T-helper 1 cell treated with Interleukin-12 subunit alpha and Interleukin-12 subunit beta and Interleukin-4 antibody, amounts not matched to agents 30 μg/mL and 1 μg/mL, for 36 hours (primary cell): ENCODE results near the gene TXNL4B.
"Not testable (repeated sequence)": the region's sequence is repeated elsewhere in the genome, so short reads cannot be mapped to it uniquely, and the experiment has no call there.

Experiments used
- H3K27ac Mint-ChIP-seq: one replicate; pipeline ENCODE4 v1.8.0; 2021; ENCODE audit warnings: mild to moderate bottlenecking, mixed read lengths
- H3K27me3 Mint-ChIP-seq: one replicate; pipeline ENCODE4 v1.8.0; 2021; ENCODE audit warnings: low read depth, mixed read lengths
- H3K36me3 Mint-ChIP-seq: one replicate; pipeline ENCODE4 v1.8.0; 2021; ENCODE audit warnings: low read depth, mixed read lengths
- H3K4me1 Mint-ChIP-seq: one replicate; pipeline ENCODE4 v1.8.0; 2021; ENCODE audit warnings: low read depth, mixed read lengths
- H3K4me3 Mint-ChIP-seq: one replicate; pipeline ENCODE4 v1.8.0; 2021; ENCODE audit warnings: mild to moderate bottlenecking, moderate library complexity, mixed read lengths
- H3K9me3 Mint-ChIP-seq: one replicate; pipeline ENCODE4 v1.8.0; 2021; ENCODE audit warnings: mixed read lengths

TXNL4B gene

DNA sequence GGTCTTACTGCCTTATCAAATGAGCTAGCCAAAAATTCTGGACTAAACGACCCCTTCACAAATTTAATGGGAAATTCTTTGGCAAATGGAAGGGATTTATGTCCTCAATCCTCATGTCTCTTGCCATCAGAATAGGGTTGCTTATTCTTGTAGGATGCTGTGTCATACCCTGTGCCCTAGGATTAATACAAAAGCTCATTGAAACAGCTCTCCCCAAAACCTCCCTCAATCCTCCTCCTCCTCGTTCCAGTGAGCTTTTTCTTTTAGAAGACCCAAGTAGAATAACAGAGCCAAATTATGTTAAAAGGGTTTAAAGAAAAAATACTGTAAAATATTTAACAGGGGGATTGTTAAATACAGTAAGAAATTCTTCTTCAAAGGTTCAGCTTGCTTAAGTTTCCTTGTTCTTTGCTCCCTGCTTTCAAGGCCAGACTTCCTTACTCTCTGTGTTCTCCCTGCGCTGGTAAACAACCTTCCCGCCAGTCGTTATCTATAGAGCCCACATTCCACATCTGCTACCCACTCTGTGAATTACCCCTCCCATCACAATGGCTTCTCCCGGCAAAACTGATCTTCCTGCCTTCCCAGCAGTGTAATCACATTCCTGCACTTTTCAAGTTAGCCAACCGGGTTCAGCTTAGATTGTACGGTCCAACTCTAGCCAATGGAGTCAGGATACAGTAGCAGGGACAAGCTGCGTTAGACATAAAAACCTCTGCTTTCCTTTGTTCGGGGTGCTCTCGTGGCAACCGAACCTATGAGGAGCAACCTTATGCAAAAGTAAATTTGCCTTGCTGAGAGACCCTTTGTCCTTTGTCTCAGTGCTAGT, 20.7 kb downstream of the TXNL4B start:
- no peaks in the 10 kb centered on the region for H3K36me3 Mint-ChIP-seq
- H3K9me3 Mint-ChIP-seq: no peaks in the 10 kb centered on the region
- no peak overlapping the region for H3K4me3 Mint-ChIP-seq
- H3K4me1 Mint-ChIP-seq: no peaks in the 10 kb centered on the region
- no peak overlapping the region for H3K27ac Mint-ChIP-seq
- no peaks in the 10 kb centered on the region for H3K27me3 Mint-ChIP-seq

DNA sequence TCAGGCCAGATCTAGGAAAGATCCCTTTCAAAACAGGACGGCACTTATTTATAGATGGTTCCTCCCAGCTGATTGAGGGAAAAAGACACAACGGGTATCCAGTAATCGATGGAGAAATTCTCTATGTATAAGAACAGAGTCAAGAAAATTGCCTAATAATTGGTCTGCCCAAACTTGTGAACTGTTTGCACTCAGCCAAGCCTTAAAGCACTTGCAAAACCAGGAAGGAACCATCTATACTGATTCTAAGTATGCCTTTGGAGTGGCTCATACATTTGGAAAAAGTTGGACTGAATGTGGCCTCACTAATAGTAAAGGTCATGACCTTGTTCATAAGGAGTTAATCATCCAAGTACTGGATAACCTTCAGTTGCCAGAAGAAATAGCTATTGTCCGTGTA, 24.5 kb downstream of the TXNL4B start:
- Mint-ChIP-seq H3K27me3 (no peaks in the 10 kb centered on the region), H3K9me3 (no peaks in the 10 kb centered on the region), H3K27ac (no peak overlapping the region), H3K4me1 (no peaks in the 10 kb centered on the region), H3K4me3 (no peak overlapping the region), H3K36me3 (no peaks in the 10 kb centered on the region)

- Mint-ChIP-seq H3K27me3 (no peaks in the 10 kb centered on the region), H3K27ac (no peak overlapping the region), H3K9me3 (no peaks in the 10 kb centered on the region), H3K4me1 (no peaks in the 10 kb centered on the region), H3K36me3 (no peaks in the 10 kb centered on the region), H3K4me3 (no peak overlapping the region)
Measured at GRCh38 chr16:72066747-72067146, 26.7 kb downstream of the TXNL4B start.

GRCh38 chr16:72064361-72064894, 29.0 kb downstream of the TXNL4B start:
- no peak overlapping the region for H3K4me3 Mint-ChIP-seq
- no peak overlapping the region for H3K27ac Mint-ChIP-seq
- no peaks in the 10 kb centered on the region for H3K27me3 Mint-ChIP-seq
- no peaks in the 10 kb centered on the region for H3K36me3 Mint-ChIP-seq
- H3K4me1 Mint-ChIP-seq: no peaks in the 10 kb centered on the region
- no peaks in the 10 kb centered on the region for H3K9me3 Mint-ChIP-seq

DNA sequence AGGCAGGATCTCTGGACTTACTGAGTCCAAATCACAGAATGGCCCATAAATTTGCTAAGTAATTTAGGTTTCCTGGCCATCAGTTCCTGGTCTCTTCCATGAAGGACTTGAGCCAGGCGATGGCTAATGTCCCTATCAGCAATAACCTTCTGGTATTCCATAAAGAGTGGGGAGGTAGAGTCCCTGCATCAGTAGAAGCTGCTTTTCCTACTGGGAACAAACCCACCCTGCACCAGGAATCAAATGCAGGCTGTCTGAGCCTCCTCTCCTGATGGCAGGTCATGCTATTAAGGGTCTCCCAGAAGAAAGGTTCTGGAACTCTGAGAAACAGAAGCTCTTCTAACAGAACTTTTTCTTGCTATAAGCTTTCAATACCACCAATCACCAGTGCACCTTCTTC, 31.9 kb downstream of the TXNL4B start:
- Mint-ChIP-seq H3K27me3 (no peaks in the 10 kb centered on the region), H3K27ac (no peak overlapping the region), H3K4me1 (no peaks in the 10 kb centered on the region), H3K36me3 (no peaks in the 10 kb centered on the region), H3K9me3 (no peaks in the 10 kb centered on the region), H3K4me3 (no peak overlapping the region)

DNA sequence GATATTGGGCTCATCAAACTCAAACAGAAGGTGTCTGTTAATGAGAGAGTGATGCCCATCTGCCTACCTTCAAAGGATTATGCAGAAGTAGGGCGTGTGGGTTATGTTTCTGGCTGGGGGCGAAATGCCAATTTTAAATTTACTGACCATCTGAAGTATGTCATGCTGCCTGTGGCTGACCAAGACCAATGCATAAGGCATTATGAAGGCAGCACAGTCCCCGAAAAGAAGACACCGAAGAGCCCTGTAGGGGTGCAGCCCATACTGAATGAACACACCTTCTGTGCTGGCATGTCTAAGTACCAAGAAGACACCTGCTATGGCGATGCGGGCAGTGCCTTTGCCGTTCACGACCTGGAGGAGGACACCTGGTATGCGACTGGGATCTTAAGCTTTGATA, 33.0 kb downstream of the TXNL4B start:
- Mint-ChIP-seq H3K4me1 (no peaks in the 10 kb centered on the region), H3K27me3 (no peaks in the 10 kb centered on the region), H3K27ac (no peak overlapping the region), H3K4me3 (no peak overlapping the region), H3K36me3 (no peaks in the 10 kb centered on the region), H3K9me3 (no peaks in the 10 kb centered on the region)

DNA sequence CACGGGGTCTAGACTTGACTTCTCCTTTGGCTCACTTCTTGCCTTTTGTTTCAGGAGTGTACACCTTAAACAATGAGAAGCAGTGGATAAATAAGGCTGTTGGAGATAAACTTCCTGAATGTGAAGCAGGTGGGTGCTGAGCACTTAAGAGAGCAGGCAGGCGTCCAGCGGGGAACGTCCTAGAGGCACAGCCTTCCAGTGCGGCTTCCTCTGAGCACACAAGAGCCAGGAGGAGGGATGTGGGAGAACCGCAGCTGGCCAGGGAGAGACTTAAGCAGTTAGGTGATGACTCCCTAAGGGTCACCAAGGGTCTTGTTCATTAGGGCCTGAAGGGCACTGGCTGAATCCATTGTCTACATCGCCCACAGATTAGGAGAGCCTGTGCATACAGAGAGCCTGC, 34.4 kb downstream of the TXNL4B start:
- not testable (repeated sequence) for H3K27me3 Mint-ChIP-seq, H3K4me1 Mint-ChIP-seq, H3K27ac Mint-ChIP-seq, H3K9me3 Mint-ChIP-seq, H3K4me3 Mint-ChIP-seq, H3K36me3 Mint-ChIP-seq

DNA sequence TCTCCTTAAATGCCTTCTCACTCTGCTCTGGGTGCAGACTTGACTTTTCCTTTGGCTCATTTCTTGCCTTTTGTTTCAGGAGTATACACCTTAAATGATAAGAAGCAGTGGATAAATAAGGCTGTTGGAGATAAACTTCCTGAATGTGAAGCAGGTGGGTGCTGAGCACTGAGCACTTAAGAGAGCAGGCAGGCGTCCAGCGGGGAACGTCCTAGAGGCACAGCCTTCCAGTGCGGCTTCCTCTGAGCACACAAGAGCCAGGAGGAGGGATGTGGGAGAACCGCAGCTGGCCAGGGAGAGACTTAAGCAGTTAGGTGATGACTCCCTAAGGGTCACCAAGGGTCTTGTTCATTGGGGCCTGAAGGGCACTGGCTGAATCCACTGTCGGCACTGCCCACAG, 36.1 kb downstream of the TXNL4B start:
- H3K36me3 Mint-ChIP-seq, H3K9me3 Mint-ChIP-seq, H3K4me3 Mint-ChIP-seq, H3K27me3 Mint-ChIP-seq, H3K4me1 Mint-ChIP-seq, H3K27ac Mint-ChIP-seq: not testable (repeated sequence)

GRCh38 chr16:72055911-72056310, 37.5 kb downstream of the TXNL4B start:
- no peaks in the 10 kb centered on the region for H3K4me1 Mint-ChIP-seq
- H3K4me3 Mint-ChIP-seq: no peak overlapping the region
- no peaks in the 10 kb centered on the region for H3K27me3 Mint-ChIP-seq
- no peak overlapping the region for H3K27ac Mint-ChIP-seq
- H3K36me3 Mint-ChIP-seq: no peaks in the 10 kb centered on the region
- H3K9me3 Mint-ChIP-seq: no peaks in the 10 kb centered on the region

- not testable (repeated sequence) for H3K36me3 Mint-ChIP-seq, H3K27ac Mint-ChIP-seq, H3K27me3 Mint-ChIP-seq, H3K9me3 Mint-ChIP-seq, H3K4me1 Mint-ChIP-seq, H3K4me3 Mint-ChIP-seq
Measured at GRCh38 chr16:72054254-72054847, 39.1 kb downstream of the TXNL4B start, which contains the start of gene HP. Gene HP (plus strand): TSS chr16:72054505. CDS start chr16:72054653, 148 bp downstream.

DNA sequence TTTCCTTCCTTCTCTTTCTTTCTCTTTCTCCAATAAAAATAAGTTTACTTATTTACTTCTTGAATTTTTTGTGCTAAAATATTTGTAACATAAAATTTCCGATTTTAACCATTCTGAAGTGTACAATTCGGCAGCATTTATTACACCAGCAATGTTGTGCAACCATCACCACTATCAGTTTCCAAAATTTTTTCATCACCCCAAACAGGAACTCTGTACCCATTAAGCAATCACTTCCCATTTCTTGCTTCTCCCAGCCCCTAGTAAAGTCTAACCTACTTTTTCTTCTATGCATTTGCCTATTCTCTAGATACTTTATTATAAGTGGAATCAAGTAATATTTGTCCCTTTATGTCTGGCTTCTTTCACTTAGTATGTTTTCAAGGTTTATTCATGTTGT, 41.6 kb downstream of the TXNL4B start:
- peaks cover 12% of the 10 kb centered on the region for H3K9me3 Mint-ChIP-seq
- no peaks in the 10 kb centered on the region for H3K27me3 Mint-ChIP-seq
- H3K36me3 Mint-ChIP-seq: no peaks in the 10 kb centered on the region
- H3K27ac Mint-ChIP-seq: no peak overlapping the region
- no peaks in the 10 kb centered on the region for H3K4me1 Mint-ChIP-seq
- H3K4me3 Mint-ChIP-seq: no peak overlapping the region

DNA sequence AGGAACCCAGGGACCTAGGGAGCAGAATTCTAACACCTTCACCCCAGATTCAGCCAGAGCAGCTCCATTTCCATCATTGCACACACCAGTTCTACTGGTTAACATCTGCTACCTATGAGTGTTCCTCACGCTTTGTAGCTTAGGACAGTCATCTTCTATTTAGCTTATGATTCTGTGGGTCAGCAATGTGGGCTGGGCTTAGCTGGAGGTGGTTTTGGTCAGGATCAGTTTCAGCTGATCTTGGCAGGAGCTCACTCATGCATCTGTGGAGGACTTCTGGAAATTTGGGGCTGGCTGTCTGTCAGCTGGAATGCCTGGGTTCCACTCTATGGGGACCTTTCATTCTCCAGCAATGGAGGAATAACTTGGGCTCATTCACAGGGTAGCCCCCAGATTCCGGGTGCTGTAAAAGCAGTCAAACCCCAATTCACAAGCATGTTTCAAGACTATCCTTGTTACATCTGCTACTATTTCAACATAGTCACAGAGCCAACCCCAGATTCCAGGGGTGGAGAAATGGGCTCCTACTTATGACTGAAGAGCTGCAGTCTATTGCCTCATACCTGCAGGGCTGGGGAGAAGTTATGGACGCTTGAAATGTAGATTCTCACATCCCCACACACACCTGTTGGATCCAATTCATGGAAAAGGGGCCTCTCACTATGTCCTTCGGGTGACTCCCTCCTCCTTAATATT, 42.5 kb downstream of the TXNL4B start:
- no peaks in the 10 kb centered on the region for H3K36me3 Mint-ChIP-seq
- no peak overlapping the region for H3K27ac Mint-ChIP-seq
- no peaks in the 10 kb centered on the region for H3K27me3 Mint-ChIP-seq
- H3K4me1 Mint-ChIP-seq: no peaks in the 10 kb centered on the region
- H3K4me3 Mint-ChIP-seq: no peak overlapping the region
- peaks cover 12% of the 10 kb centered on the region for H3K9me3 Mint-ChIP-seq

DNA sequence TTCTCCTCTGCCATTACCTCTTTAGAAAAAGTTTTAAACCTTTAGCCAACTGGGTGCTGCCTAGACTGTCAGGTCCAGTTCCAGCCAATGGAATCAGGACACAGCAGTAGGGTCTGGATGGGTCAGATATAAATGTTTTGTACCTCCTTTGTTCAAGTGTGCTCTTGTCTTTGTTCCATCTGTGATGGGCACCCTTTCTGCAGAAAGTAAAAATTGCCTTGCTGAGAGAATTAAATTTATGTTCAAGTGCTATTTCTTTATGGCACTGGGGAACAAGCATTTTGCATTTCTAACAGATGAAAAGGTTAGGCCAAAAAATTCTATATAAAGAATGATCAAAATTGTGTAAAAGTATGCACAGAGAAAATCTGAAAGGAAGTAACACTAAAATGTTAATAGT, 44.3 kb downstream of the TXNL4B start:
- no peak overlapping the region for H3K4me3 Mint-ChIP-seq
- H3K27ac Mint-ChIP-seq: no peak overlapping the region
- H3K9me3 Mint-ChIP-seq: peaks cover 12% of the 10 kb centered on the region
- H3K4me1 Mint-ChIP-seq: no peaks in the 10 kb centered on the region
- no peaks in the 10 kb centered on the region for H3K27me3 Mint-ChIP-seq
- H3K36me3 Mint-ChIP-seq: no peaks in the 10 kb centered on the region

DNA sequence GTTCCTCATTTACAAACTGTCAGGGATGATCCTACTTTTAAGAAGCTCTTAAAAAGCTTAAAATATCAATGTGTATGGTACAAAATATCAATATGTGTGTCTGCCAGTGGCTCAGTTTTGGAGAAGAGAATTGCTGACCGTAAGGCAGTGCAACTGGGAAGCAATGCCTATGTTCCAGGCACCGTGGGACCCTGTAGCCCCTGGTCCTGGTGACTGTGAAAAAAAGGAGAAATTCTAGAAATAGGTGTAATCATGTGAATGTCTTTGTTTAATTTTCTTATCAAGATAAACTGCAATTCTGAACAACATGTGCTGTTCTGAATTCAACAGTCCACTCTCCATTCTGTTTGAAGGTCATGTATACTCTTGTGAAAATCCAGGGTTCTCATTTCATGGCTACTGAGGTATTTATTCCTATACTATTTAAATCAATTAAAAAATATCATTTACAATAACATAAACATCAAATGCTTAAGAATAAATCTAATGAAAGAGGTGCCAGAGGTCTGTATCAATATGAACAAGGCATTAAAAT, 48.5 kb downstream of the TXNL4B start:
- Mint-ChIP-seq H3K36me3 (no peaks in the 10 kb centered on the region), H3K27ac (no peak overlapping the region), H3K4me1 (no peaks in the 10 kb centered on the region), H3K9me3 (peaks cover 10% of the 10 kb centered on the region), H3K4me3 (no peak overlapping the region), H3K27me3 (no peaks in the 10 kb centered on the region)

- H3K27me3 Mint-ChIP-seq: no peaks in the 10 kb centered on the region
- no peaks in the 10 kb centered on the region for H3K4me1 Mint-ChIP-seq
- H3K9me3 Mint-ChIP-seq: peaks cover 5% of the 10 kb centered on the region
- no peak overlapping the region for H3K4me3 Mint-ChIP-seq
- H3K27ac Mint-ChIP-seq: no peak overlapping the region
- H3K36me3 Mint-ChIP-seq: no peaks in the 10 kb centered on the region
Measured at GRCh38 chr16:72044296-72044695, 49.1 kb downstream of the TXNL4B start.
